Stimulated activated memory B cell treated with anti-CD40 and anti-IgM and Interleukin-4, amounts not matched to agents 10 μg/mL and 1 μg/mL and 100 μg/mL, for 72 hours (primary cell): ENCODE results near the gene ZNF613.
"Not testable (repeated sequence)": the region's sequence is repeated elsewhere in the genome, so short reads cannot be mapped to it uniquely, and the experiment has no call there.

Source experiments
- ATAC-seq: fragments of 150-1000 bp; cut with Tn5 transposase; 2 replicates; pipeline ENCODE4 v1.10.0; 2021
- H3K27ac Mint-ChIP-seq: one replicate; pipeline ENCODE4 v1.8.0; 2022; ENCODE audit warnings: mild to moderate bottlenecking, mixed read lengths
- H3K27me3 Mint-ChIP-seq: one replicate; pipeline ENCODE4 v1.8.0; 2022; ENCODE audit warnings: mixed read lengths
- H3K36me3 Mint-ChIP-seq: one replicate; pipeline ENCODE4 v1.8.0; 2022; ENCODE audit warnings: mixed read lengths
- H3K4me1 Mint-ChIP-seq: one replicate; pipeline ENCODE4 v1.8.0; 2022; ENCODE audit warnings: mixed read lengths
- H3K4me3 Mint-ChIP-seq: one replicate; pipeline ENCODE4 v1.8.0; 2022; ENCODE audit warnings: mild to moderate bottlenecking, moderate library complexity, mixed read lengths
- H3K9me3 Mint-ChIP-seq: one replicate; pipeline ENCODE4 v1.8.0; 2022; ENCODE audit warnings: mixed read lengths

ZNF613 gene

DNA sequence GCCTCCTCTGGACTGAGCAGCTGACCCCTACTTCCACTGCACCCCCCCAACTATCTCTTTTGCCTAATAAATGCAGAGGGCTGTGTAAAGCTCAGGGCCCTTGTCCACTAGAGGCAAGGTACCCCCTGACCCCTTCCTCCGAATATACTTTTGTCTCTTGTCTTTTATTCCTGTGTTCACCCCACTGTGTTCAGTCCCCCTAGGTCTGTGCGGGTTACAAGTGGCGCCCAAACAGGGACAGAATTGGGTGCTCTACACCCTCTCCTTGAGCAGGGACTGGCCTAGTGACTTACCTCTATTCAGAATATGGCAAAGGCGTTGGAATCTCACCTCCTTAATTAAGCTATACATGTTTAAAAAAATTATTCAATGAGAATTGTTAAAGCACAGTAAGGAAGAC lies 44.4 kb downstream of the ZNF613 start:
- H3K4me3 Mint-ChIP-seq: no peak overlapping the region
- peaks cover 29% of the 10 kb centered on the region for H3K9me3 Mint-ChIP-seq
- no peak overlapping the region for H3K27ac Mint-ChIP-seq
- no peak for ATAC-seq
- H3K4me1 Mint-ChIP-seq: no peaks in the 10 kb centered on the region
- peaks cover 93% of the 10 kb centered on the region for H3K36me3 Mint-ChIP-seq
- H3K27me3 Mint-ChIP-seq: no peaks in the 10 kb centered on the region

- Mint-ChIP-seq H3K36me3 (peaks cover 93% of the 10 kb centered on the region), H3K9me3 (peaks cover 31% of the 10 kb centered on the region)
- not testable (repeated sequence) for ATAC-seq, H3K4me3 Mint-ChIP-seq, H3K27me3 Mint-ChIP-seq, H3K27ac Mint-ChIP-seq, H3K4me1 Mint-ChIP-seq
These were observed 48.5 kb downstream of the ZNF613 start for GRCh38 chr19:51975787-51976186.

DNA sequence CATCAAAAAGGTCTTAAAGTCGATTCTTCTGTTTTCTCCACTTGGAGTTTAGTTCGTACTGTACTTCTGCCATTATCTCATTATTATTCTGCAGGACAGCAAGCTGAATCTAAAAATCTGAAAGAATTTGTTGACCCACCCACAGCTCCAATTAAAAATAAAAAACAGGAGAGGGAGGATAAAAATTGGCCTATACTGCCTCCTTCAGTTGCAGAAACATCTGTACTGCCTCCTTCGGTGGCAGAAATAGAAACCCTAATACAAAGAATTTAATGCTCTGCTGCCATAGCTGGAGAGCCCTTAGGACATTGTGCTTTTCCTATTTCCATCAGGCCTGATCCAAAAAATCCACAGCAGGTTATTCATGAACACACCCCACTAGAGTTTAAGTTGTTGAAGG lies 49.6 kb downstream of the ZNF613 start:
- H3K4me3 Mint-ChIP-seq: no peak overlapping the region
- peaks cover 93% of the 10 kb centered on the region for H3K36me3 Mint-ChIP-seq
- H3K27ac Mint-ChIP-seq: no peak overlapping the region
- no peaks in the 10 kb centered on the region for H3K4me1 Mint-ChIP-seq
- no peak for ATAC-seq
- peaks cover 33% of the 10 kb centered on the region for H3K9me3 Mint-ChIP-seq
- no peaks in the 10 kb centered on the region for H3K27me3 Mint-ChIP-seq

DNA sequence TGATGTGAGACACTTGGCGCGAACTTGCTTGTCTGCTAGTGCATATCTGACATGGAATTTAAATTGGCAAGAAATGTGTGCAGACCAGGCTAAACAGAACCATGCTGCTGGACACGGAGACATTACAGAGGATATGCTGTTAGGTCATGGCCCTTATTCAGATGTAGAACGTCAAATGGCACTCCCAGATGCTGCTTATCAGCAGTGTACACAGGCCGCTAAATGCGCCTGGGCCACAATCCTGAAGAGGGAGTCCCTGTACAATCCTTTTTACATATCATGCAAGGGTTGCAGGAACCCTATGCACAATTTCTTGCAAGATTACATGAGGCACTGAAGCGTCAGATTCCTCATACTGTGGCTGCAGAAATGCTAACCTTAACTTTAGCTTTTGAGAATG lies 50.1 kb downstream of the ZNF613 start:
- H3K36me3 Mint-ChIP-seq: peaks cover 93% of the 10 kb centered on the region
- H3K4me3 Mint-ChIP-seq: no peak overlapping the region
- ATAC-seq: no peak
- H3K27ac Mint-ChIP-seq: no peak overlapping the region
- peaks cover 32% of the 10 kb centered on the region for H3K9me3 Mint-ChIP-seq
- no peaks in the 10 kb centered on the region for H3K4me1 Mint-ChIP-seq
- no peaks in the 10 kb centered on the region for H3K27me3 Mint-ChIP-seq

- no peak overlapping the region for H3K4me3 Mint-ChIP-seq
- peaks cover 36% of the 10 kb centered on the region for H3K9me3 Mint-ChIP-seq
- peaks cover 93% of the 10 kb centered on the region for H3K36me3 Mint-ChIP-seq
- H3K27me3 Mint-ChIP-seq: no peaks in the 10 kb centered on the region
- H3K4me1 Mint-ChIP-seq: no peaks in the 10 kb centered on the region
- no peak for ATAC-seq
- no peak overlapping the region for H3K27ac Mint-ChIP-seq
These were observed 51.6 kb downstream of the ZNF613 start for GRCh38 chr19:51978882-51979281.

DNA sequence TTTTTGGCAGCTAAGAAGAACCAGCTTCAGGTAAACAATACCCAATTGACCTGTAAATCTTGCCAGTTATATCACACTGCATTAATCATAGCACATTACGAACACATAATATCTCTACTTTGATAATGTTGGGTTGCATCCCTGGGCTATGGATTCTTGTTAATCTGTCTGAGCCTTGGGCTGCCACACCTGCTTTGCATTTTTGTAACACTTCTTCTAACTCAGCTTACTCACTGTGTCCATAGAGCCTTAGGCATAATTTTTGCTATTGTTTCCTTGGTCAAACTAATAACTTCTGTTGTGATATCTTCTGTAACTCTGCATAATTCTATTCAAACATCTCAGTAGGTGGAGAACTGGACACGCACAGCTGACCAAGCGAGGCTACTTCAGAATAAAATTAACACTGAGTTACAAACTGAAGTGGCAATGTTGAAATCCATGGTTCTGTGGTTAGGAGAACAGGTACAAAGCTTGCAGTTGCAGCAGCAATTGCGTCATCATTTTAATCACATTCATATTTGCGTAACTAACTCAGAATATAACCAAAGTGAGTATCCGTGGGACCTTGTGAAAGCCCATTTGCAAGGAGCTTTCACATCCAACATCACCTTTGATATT lies 53.0 kb downstream of the ZNF613 start:
- peaks cover 36% of the 10 kb centered on the region for H3K9me3 Mint-ChIP-seq

GRCh38 chr19:51980926-51981325 lies 53.7 kb downstream of the ZNF613 start:
- peaks cover 82% of the 10 kb centered on the region for H3K36me3 Mint-ChIP-seq
- not testable (repeated sequence) for H3K4me3 Mint-ChIP-seq, H3K27ac Mint-ChIP-seq, H3K27me3 Mint-ChIP-seq, H3K4me1 Mint-ChIP-seq, ATAC-seq
- H3K9me3 Mint-ChIP-seq: peaks cover 36% of the 10 kb centered on the region

More for the DNA sequence above, 53.0 kb downstream of the ZNF613 start:
- H3K36me3 Mint-ChIP-seq: peaks cover 85% of the 10 kb centered on the region
- H3K27ac Mint-ChIP-seq: no peak overlapping the region
- no peak overlapping the region for H3K4me3 Mint-ChIP-seq
- H3K27me3 Mint-ChIP-seq: no peaks in the 10 kb centered on the region
- H3K4me1 Mint-ChIP-seq: no peaks in the 10 kb centered on the region
- ATAC-seq: no peak

GRCh38 chr19:51983361-51983760 lies 56.1 kb downstream of the ZNF613 start:
- peaks cover 27% of the 10 kb centered on the region for H3K9me3 Mint-ChIP-seq
- H3K27me3 Mint-ChIP-seq: no peaks in the 10 kb centered on the region
- no peak overlapping the region for H3K27ac Mint-ChIP-seq
- peaks cover 9% of the 10 kb centered on the region for H3K4me1 Mint-ChIP-seq
- no peak for ATAC-seq
- peaks cover 76% of the 10 kb centered on the region for H3K36me3 Mint-ChIP-seq
- no peak overlapping the region for H3K4me3 Mint-ChIP-seq

GRCh38 chr19:51986309-51987291 lies 59.3 kb downstream of the ZNF613 start, which contains the start of gene ZNF350:
Gene ZNF350, minus strand, starts transcription at chr19:51986840. Its CDS starts 12,480 bp downstream, at chr19:51974360.
- no peaks in the 10 kb centered on the region for H3K27me3 Mint-ChIP-seq
- peak; percentile 99 for ATAC-seq
- H3K4me3 Mint-ChIP-seq: peak within 1 kb of the TSS; percentile 94
- H3K4me1 Mint-ChIP-seq: peaks cover 9% of the 10 kb centered on the region
- H3K36me3 Mint-ChIP-seq: peaks cover 68% of the 10 kb centered on the region
- peak within 1 kb of the TSS; percentile 95 for H3K27ac Mint-ChIP-seq
- peaks cover 24% of the 10 kb centered on the region for H3K9me3 Mint-ChIP-seq

- Mint-ChIP-seq H3K4me3 (no peak overlapping the region), H3K27me3 (no peaks in the 10 kb centered on the region), H3K9me3 (peaks cover 42% of the 10 kb centered on the region), H3K36me3 (peaks cover 83% of the 10 kb centered on the region), H3K27ac (no peak overlapping the region), H3K4me1 (no peaks in the 10 kb centered on the region)
- ATAC-seq: no peak
These were observed 66.2 kb downstream of the ZNF613 start for GRCh38 chr19:51993422-51993821.

- ATAC-seq: no peak
- no peak overlapping the region for H3K4me3 Mint-ChIP-seq
- peaks cover 83% of the 10 kb centered on the region for H3K36me3 Mint-ChIP-seq
- no peaks in the 10 kb centered on the region for H3K4me1 Mint-ChIP-seq
- no peak overlapping the region for H3K27ac Mint-ChIP-seq
- peaks cover 37% of the 10 kb centered on the region for H3K9me3 Mint-ChIP-seq
- no peaks in the 10 kb centered on the region for H3K27me3 Mint-ChIP-seq
These were observed 66.9 kb downstream of the ZNF613 start for GRCh38 chr19:51994048-51994644.
